NT2/D1 (cell line): ENCODE data around the gene TLR5.

Experiments used
- SUZ12 ChIP-seq: IDR thresholded peaks from 2 replicates; pipeline ENCODE4 v1.6.1; 2011; ENCODE audit not compliant: insufficient read length, insufficient read depth; ENCODE audit errors: extremely low read depth
- YY1 ChIP-seq: IDR thresholded peaks from 2 replicates; pipeline ENCODE4 v1.6.1; 2011; ENCODE audit not compliant: insufficient read length, insufficient read depth
- ZNF274 ChIP-seq: IDR thresholded peaks from 2 replicates; pipeline ENCODE4 v1.6.1; 2011; ENCODE audit warnings: mild to moderate bottlenecking, low read depth, low read length

DNA sequence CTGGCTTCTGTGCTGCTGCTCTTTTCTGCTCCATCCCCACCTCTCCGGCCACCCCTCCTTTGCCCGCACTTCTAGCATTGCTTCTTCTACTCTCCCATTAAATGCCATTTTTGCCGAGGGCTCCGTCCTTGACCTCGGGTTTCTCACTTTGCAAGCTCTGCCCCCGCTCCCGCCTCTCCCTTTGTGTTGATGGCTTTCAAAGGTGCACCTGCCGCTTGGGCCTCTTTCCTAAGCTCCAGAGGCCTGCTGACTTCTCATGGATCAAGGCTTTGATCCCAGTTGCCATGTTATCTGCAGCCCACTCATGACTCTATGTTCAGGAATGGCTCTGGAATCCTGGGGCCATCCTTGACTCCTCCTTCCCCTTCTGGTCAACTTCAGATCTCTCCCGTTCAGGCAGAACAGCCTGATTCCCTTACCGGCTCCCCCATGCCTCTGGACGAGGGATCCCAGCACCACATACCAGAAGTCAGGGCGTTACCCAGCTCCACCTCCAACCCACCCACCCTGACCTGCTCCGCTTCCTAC, 54.3 kb downstream of the TLR5 start:
- TF ChIP-seq ZNF274 (no peak), SUZ12 (no peak), YY1 (no peak)
